ENCODE results near the gene EEFSEC.

GRCh38 chr3:128395500-128396162 lies 242.3 kb downstream of the EEFSEC start:
- TF ChIP-seq CTCF (IDR thresholded peaks at IDR 0.05) (no peak), POLR2AphosphoS5 (IDR thresholded peaks at IDR 0.05; ENCODE audit: insufficient read depth in 1 of 2, low read depth in 1 of 2) (no peak)
